Testis (tissue), 2 donors: ENCODE results near the gene GFPT2.

Source experiments
- POLR2A ChIP-seq: fragments of 450-650 bp; IDR thresholded peaks from one replicate; pipeline ENCODE4 v1.6.1; 2017; ENCODE audit warnings: antibody characterized with exemption, mild to moderate bottlenecking, moderate library complexity
- TF ChIP-seq, protein P1 (sequence below), 3 experiments: fragments of 450-650 bp in 2 of 3; fragments of 200-600 bp in 1 of 3; sonication (generic) in 1 of 3; IDR thresholded peaks; one replicate each; pipeline ENCODE4 v1.5.1; 2016 to 2019; ENCODE audit warnings: antibody characterized with exemption in 3 of 3, mild to moderate bottlenecking in 2 of 3, moderate library complexity in 1 of 3

DNA sequence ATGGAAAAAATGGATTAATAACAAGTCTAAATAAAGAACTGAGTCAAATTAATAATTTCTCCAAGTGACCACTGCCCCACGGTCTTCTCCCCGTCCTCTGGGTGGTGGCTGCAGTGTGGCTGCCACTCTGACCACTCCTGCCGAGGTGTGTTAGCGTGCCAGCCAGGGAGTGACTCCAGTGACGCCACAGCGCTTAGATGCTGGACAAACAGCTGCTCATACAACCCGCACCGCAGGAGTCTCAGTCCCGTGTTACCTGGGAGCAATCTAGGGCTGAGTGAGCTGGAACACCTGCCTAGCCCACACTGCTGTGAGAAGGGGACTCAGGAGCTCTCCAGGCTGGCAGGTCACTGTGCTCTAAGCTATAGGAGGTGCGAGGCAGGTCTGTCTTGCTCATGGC is 71.4 kb downstream of the GFPT2 start:
- TF ChIP-seq, protein P1, sequence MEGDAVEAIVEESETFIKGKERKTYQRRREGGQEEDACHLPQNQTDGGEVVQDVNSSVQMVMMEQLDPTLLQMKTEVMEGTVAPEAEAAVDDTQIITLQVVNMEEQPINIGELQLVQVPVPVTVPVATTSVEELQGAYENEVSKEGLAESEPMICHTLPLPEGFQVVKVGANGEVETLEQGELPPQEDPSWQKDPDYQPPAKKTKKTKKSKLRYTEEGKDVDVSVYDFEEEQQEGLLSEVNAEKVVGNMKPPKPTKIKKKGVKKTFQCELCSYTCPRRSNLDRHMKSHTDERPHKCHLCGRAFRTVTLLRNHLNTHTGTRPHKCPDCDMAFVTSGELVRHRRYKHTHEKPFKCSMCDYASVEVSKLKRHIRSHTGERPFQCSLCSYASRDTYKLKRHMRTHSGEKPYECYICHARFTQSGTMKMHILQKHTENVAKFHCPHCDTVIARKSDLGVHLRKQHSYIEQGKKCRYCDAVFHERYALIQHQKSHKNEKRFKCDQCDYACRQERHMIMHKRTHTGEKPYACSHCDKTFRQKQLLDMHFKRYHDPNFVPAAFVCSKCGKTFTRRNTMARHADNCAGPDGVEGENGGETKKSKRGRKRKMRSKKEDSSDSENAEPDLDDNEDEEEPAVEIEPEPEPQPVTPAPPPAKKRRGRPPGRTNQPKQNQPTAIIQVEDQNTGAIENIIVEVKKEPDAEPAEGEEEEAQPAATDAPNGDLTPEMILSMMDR (IDR thresholded peaks at IDR 0.05): no peak
- no peak for TF ChIP-seq POLR2A
